HFFc6 (cell line): ENCODE measurements around the gene ATXN3L. TPM values are rescaled to one million over a fixed set of nuclear protein-coding genes. Genes with fewer than 3 reads are reported as not detected.

Experiments used
- DNase-seq: peaks from one replicate; pipeline ENCODE4 v3.0.0-alpha.2; 2018
- H3K27ac Mint-ChIP-seq: 2 replicates; pipeline ENCODE4 v1.8.0; 2020; ENCODE audit warnings: mild to moderate bottlenecking, mixed read lengths
- H3K27me3 Mint-ChIP-seq: 2 replicates; pipeline ENCODE4 v1.8.0; 2021; ENCODE audit warnings: mild to moderate bottlenecking, moderate library complexity, mixed read lengths; ENCODE audit not compliant: insufficient read depth
- H3K36me3 Mint-ChIP-seq: 2 replicates; pipeline ENCODE4 v1.8.0; 2021; ENCODE audit warnings: low read depth, mixed read lengths
- H3K4me1 Mint-ChIP-seq: 2 replicates; pipeline ENCODE4 v1.8.0; 2020; ENCODE audit warnings: low read depth, mixed read lengths
- H3K4me3 Mint-ChIP-seq: 2 replicates; pipeline ENCODE4 v1.8.0; 2020; ENCODE audit warnings: mild to moderate bottlenecking, moderate library complexity, mixed read lengths
- H3K9me3 Mint-ChIP-seq: 2 replicates; pipeline ENCODE4 v1.8.0; 2020; ENCODE audit warnings: mild to moderate bottlenecking, mixed read lengths
- CTCF ChIP-seq: fragments of 200-600 bp; sonication (generic); IDR thresholded peaks from 2 replicates; pipeline ENCODE4 v1.5.0; 2021; ENCODE audit warnings: antibody characterized with exemption, mild to moderate bottlenecking
- total RNA-seq, 6 experiments: library from RNA; stranded (reverse); fragmentation: NEBNext Ultra II Directional; extraction: Animal tissue kit (Norgen Biotek cat#: 25700); gene quantifications; 2 replicates in 1 of 6; 3 replicates in 5 of 6; pipeline ENCODE4 v1.2.3, GENCODE V29; 2021

Gene ATXN3L
- total RNA-seq, 6 experiments from 2014 or later = not detected

DNA sequence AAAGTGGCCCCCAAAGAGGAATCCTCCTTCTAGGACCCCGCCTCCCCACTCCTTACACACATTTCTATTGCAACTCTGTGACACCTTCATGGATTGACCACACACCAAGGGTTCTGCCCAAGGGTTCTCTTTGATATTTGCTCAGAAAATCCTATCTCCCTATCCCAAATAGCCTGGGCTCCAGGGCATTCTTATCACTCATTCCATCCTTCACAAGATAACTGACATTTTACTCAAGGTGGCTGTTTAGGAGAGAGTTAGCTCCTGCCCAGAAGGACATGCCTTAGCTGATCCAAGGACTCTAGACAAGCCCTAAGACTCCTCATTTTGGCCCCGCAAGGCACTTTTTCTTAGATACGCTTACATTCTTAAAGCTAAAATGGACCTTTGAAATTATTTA lies 47.4 kb downstream of the ATXN3L start:
- no peaks in the 10 kb centered on the region for H3K36me3 Mint-ChIP-seq
- no peak overlapping the region for H3K27ac Mint-ChIP-seq
- no peak overlapping the region for H3K4me3 Mint-ChIP-seq
- no peaks in the 10 kb centered on the region for H3K4me1 Mint-ChIP-seq
- H3K27me3 Mint-ChIP-seq = no peaks in the 10 kb centered on the region
- TF ChIP-seq CTCF = no peak
- DNase-seq = no peak
- H3K9me3 Mint-ChIP-seq = no peaks in the 10 kb centered on the region

GRCh38 chrX:13271511-13271910 lies 48.3 kb downstream of the ATXN3L start:
- Mint-ChIP-seq H3K27ac (no peak overlapping the region), H3K4me3 (no peak overlapping the region), H3K36me3 (no peaks in the 10 kb centered on the region), H3K27me3 (no peaks in the 10 kb centered on the region), H3K4me1 (no peaks in the 10 kb centered on the region), H3K9me3 (no peaks in the 10 kb centered on the region)
- TF ChIP-seq CTCF = no peak
- no peak for DNase-seq

DNA sequence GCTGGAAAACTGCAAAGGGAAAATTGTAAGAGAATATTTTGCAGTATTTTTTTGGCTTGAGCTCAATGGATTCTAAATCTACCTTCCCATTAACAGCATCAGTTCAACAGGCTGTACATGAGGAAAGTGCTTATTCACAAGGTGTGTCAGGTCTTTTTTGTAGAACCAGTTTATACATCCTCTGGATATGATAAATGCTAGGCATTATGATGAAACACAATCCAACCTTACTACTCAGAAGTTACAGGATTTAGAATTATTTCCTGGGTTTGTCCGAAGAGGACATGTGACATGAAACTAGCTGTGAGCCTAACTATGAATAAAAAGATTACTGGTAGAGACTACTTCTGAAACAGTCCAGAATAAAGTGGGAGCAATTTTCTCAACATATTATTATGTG lies 49.5 kb downstream of the ATXN3L start:
- Mint-ChIP-seq H3K9me3 (no peaks in the 10 kb centered on the region), H3K27me3 (no peaks in the 10 kb centered on the region), H3K4me1 (no peaks in the 10 kb centered on the region), H3K36me3 (no peaks in the 10 kb centered on the region), H3K27ac (no peak overlapping the region), H3K4me3 (no peak overlapping the region)
- DNase-seq = no peak
- no peak for TF ChIP-seq CTCF

DNA sequence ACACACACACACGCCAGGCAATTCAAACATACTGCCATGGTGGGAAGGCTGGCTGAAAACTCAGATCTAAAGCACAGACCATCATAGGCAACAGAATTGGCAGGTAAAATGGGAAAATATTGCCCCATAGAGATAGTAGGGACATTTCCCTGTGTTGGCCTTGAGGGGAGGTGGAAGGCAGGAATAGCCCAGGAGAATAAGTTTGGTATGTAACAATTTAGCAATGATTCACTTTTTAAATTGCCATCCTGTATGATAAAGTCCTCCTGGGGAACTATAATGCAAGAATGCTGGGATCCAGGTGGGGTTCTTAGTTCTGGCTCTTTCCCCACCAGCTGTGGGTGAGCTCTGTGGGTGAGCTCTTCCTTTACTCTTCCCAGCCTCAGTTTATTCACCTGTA lies 51.0 kb downstream of the ATXN3L start:
- no peak overlapping the region for H3K27ac Mint-ChIP-seq
- H3K4me3 Mint-ChIP-seq = no peak overlapping the region
- no peaks in the 10 kb centered on the region for H3K9me3 Mint-ChIP-seq

More for the DNA sequence above, 51.0 kb downstream of the ATXN3L start:
- no peaks in the 10 kb centered on the region for H3K36me3 Mint-ChIP-seq
- TF ChIP-seq CTCF = no peak
- H3K27me3 Mint-ChIP-seq = no peaks in the 10 kb centered on the region
- DNase-seq = no peak
- no peaks in the 10 kb centered on the region for H3K4me1 Mint-ChIP-seq

Other genes with a start within 250 kb of the ATXN3L start
- gene EGFL6, start 249.5 kb upstream of the ATXN3L start, total RNA-seq = not detected